ENCODE data around the gene CCDC69. TPM values are rescaled to one million over a fixed set of nuclear protein-coding genes. Genes with fewer than 3 reads are reported as not detected.
"Not testable (repeated sequence)": the region's sequence is repeated elsewhere in the genome, so short reads cannot be mapped to it uniquely, and the experiment has no call there.

CCDC69 gene
- total RNA-seq, 6 experiments from 2014 or later: 0.43 to 1.1 (median 0.71) TPM

DNA sequence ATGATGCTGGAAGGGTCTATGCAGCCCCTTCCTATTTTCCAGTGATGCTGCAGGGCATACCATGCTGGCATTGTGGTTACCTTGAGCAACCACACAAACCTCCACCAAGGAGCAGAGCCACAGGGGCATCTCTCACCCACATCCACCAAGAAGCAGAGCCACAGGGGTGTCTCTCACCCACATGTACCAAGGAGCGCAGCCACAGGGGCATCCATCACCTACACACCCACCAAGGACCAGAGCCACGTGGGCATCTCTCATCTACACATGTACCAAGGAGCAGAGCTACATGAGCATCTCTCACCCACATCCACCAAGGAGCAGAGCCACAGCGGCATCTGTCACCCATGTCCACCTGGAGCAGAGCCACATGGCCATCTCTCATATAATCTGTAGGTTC is 20.3 kb upstream of the CCDC69 start:
- Mint-ChIP-seq H3K27me3 (ENCODE audit: insufficient read depth) (peaks cover 21% of the 10 kb centered on the region), H3K27ac (no peak overlapping the region), H3K4me1 (ENCODE audit: low read depth) (peaks cover 2% of the 10 kb centered on the region), H3K9me3 (no peaks in the 10 kb centered on the region), H3K4me3 (no peak overlapping the region), H3K36me3 (ENCODE audit: low read depth) (no peaks in the 10 kb centered on the region)
- no peak for TF ChIP-seq CTCF (IDR thresholded peaks at IDR 0.05)
- DNase-seq: no peak

- Mint-ChIP-seq H3K36me3 (ENCODE audit: low read depth) (no peaks in the 10 kb centered on the region), H3K27me3 (ENCODE audit: insufficient read depth) (peaks cover 19% of the 10 kb centered on the region), H3K4me1 (ENCODE audit: low read depth) (peaks cover 8% of the 10 kb centered on the region), H3K4me3 (no peak overlapping the region), H3K27ac (no peak overlapping the region), H3K9me3 (no peaks in the 10 kb centered on the region)
- no peak for DNase-seq
- no peak for TF ChIP-seq CTCF (IDR thresholded peaks at IDR 0.05)
These were observed 19.7 kb upstream of the CCDC69 start for GRCh38 chr5:151243564-151243963.

GRCh38 chr5:151243127-151243526 is 19.2 kb upstream of the CCDC69 start:
- Mint-ChIP-seq H3K27ac (no peak overlapping the region), H3K27me3 (ENCODE audit: insufficient read depth) (peaks cover 19% of the 10 kb centered on the region), H3K4me3 (no peak overlapping the region), H3K9me3 (no peaks in the 10 kb centered on the region), H3K4me1 (ENCODE audit: low read depth) (peaks cover 12% of the 10 kb centered on the region), H3K36me3 (ENCODE audit: low read depth) (no peaks in the 10 kb centered on the region)
- no peak for TF ChIP-seq CTCF (IDR thresholded peaks at IDR 0.05)
- no peak for DNase-seq

DNA sequence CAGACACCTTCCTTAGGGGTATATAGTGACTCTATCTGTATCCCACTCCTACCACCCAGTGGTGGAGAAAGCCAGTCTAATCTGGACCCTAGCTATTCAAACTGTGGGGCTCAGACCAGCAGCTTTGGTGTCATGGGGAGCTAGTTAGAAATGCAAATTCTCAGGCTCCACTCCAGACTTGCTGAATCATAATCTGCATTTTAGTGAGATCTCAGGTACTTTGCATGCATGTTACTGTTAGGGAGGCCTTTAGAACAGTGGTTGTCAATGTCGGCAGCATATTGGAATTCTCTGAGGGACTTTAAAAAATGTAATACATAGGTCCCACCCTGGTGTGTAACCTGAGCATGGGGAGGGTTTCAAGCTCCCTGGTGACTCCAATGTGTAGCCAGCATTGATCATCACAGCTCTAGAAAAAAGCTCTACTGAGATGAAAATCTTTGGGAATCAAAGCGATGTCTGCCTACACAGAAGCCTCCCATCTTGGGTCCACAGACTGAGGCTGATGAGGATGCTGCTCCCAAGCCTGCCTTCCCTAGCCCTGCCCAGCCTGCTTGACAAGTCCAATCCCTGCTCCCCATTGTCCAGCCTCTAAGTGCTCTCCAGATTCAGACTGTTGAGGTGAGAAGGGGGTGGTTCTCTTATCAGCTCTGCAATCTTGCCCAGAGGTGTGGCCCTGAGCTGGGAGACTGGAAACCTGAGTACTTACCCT is 17.2 kb upstream of the CCDC69 start:
- H3K27me3 Mint-ChIP-seq (ENCODE audit: insufficient read depth): peaks cover 19% of the 10 kb centered on the region
- H3K4me3 Mint-ChIP-seq: no peak overlapping the region
- H3K4me1 Mint-ChIP-seq (ENCODE audit: low read depth): peaks cover 15% of the 10 kb centered on the region
- DNase-seq: no peak
- no peaks in the 10 kb centered on the region for H3K36me3 Mint-ChIP-seq (ENCODE audit: low read depth)
- no peaks in the 10 kb centered on the region for H3K9me3 Mint-ChIP-seq
- H3K27ac Mint-ChIP-seq: no peak overlapping the region
- no peak for TF ChIP-seq CTCF (IDR thresholded peaks at IDR 0.05)

GRCh38 chr5:151240268-151240835 is 16.5 kb upstream of the CCDC69 start:
- not testable (repeated sequence) for H3K27ac Mint-ChIP-seq; DNase-seq; H3K9me3 Mint-ChIP-seq; H3K36me3 Mint-ChIP-seq (ENCODE audit: low read depth); H3K4me3 Mint-ChIP-seq
- H3K27me3 Mint-ChIP-seq (ENCODE audit: insufficient read depth): peaks cover 22% of the 10 kb centered on the region
- peaks cover 15% of the 10 kb centered on the region for H3K4me1 Mint-ChIP-seq (ENCODE audit: low read depth)

GRCh38 chr5:151239237-151239861 is 15.5 kb upstream of the CCDC69 start:
- no peak overlapping the region for H3K27ac Mint-ChIP-seq
- TF ChIP-seq CTCF (IDR thresholded peaks at IDR 0.05): peak; percentile 90
- peak overlapping the region; percentile 78 for H3K4me3 Mint-ChIP-seq
- H3K36me3 Mint-ChIP-seq (ENCODE audit: low read depth): no peaks in the 10 kb centered on the region
- H3K9me3 Mint-ChIP-seq: no peaks in the 10 kb centered on the region
- H3K27me3 Mint-ChIP-seq (ENCODE audit: insufficient read depth): peaks cover 22% of the 10 kb centered on the region
- peak; percentile 62 for DNase-seq
- peaks cover 15% of the 10 kb centered on the region for H3K4me1 Mint-ChIP-seq (ENCODE audit: low read depth)

Data from HFFc6 (cell line).